OCI-LY3 (cell line): ENCODE data around the gene PKD1L1.

ENCODE experiments used
- H2AFZ ChIP-seq: fragments of 200-600, 300-600 bp; shearing (Covaris generic); 2 replicates; pipeline ENCODE4 v1.6.0; 2014; ENCODE audit warnings: antibody characterized with exemption, low read depth, low read length
- H3K27ac ChIP-seq: fragments of 200-600, 300-600 bp; sonication (generic); 2 replicates; pipeline ENCODE4 v1.5.1; 2014; ENCODE audit warnings: mild to moderate bottlenecking, low read length, moderate library complexity, mixed read lengths
- H3K27me3 ChIP-seq: fragments of 200-600, 300-600 bp; sonication (generic); 2 replicates; pipeline ENCODE4 v1.6.1; 2014; ENCODE audit warnings: low read depth, low read length, mixed read lengths
- H3K36me3 ChIP-seq: fragments of 200-600, 300-600 bp; sonication (generic); replicated peaks from 2 replicates; pipeline ENCODE3; 2014; ENCODE audit warnings: low read depth, low read length, mixed read lengths
- H3K4me1 ChIP-seq: fragments of 300-600, 200-600 bp; sonication (generic); 2 replicates; pipeline ENCODE4 v1.6.1; 2014; ENCODE audit warnings: low read length, mixed read lengths
- H3K4me2 ChIP-seq: fragments of 200-600, 300-600 bp; sonication (generic); 2 replicates; pipeline ENCODE4 v1.6.1; 2014; ENCODE audit warnings: low read length, mixed read lengths
- H3K4me3 ChIP-seq: fragments of 300-600, 200-600 bp; sonication (generic); 2 replicates; pipeline ENCODE4 v1.5.1; 2014; ENCODE audit warnings: antibody characterized with exemption, mild to moderate bottlenecking, low read length, moderate library complexity
- H3K79me2 ChIP-seq: fragments of 300-600, 200-600 bp; shearing (Covaris generic); 2 replicates; pipeline ENCODE4 v1.6.1; 2014; ENCODE audit warnings: mild to moderate bottlenecking, low read length, mixed read lengths
- H3K9ac ChIP-seq: fragments of 300-600, 200-600 bp; shearing (Covaris generic); 2 replicates; pipeline ENCODE4 v1.6.0; 2014; ENCODE audit warnings: mild to moderate bottlenecking, low read length, moderate library complexity
- H3K9me3 ChIP-seq: fragments of 200-600, 300-600 bp; shearing (Covaris generic); 2 replicates; pipeline ENCODE4 v1.6.1; 2014; ENCODE audit warnings: low read length, mixed read lengths; ENCODE audit not compliant: insufficient read depth
- H4K20me1 ChIP-seq: fragments of 200-600, 300-600 bp; sonication (generic); 2 replicates; pipeline ENCODE4 v1.6.1; 2016; ENCODE audit warnings: low read length, mixed read lengths; ENCODE audit not compliant: insufficient read depth
- CTCF ChIP-seq: fragments of 200-600, 300-600 bp; sonication (generic); IDR thresholded peaks from 2 replicates; pipeline ENCODE4 v1.5.1; 2014; ENCODE audit warnings: antibody characterized with exemption, low read length, low read depth
- EZH2phosphoT487 ChIP-seq: fragments of 200-600 bp; shearing (Covaris generic); IDR thresholded peaks from 2 replicates; pipeline ENCODE4 v1.6.1; 2018; ENCODE audit warnings: antibody characterized with exemption, mixed run types, low read depth

PKD1L1 gene

GRCh38 chr7:47937711-47938573, 10.3 kb downstream of the PKD1L1 start:
- H3K4me3 ChIP-seq, result peak overlapping the region; percentile 66
- H4K20me1 ChIP-seq, result peaks cover 6% of the 10 kb centered on the region; the same call in 1 of the 2 replicates
- H3K27ac ChIP-seq, result peak overlapping the region; percentile 68
- peaks cover 36% of the 10 kb centered on the region for H3K4me1 ChIP-seq
- H3K27me3 ChIP-seq, result peaks cover 74% of the 10 kb centered on the region
- H3K9me3 ChIP-seq, result no peaks in the 10 kb centered on the region
- H3K9ac ChIP-seq, result peak overlapping the region; percentile 24; the same call in 1 of the 2 replicates
- H2AFZ ChIP-seq, result no peak overlapping the region
- peak overlapping the region; percentile 93 for H3K4me2 ChIP-seq
- no peaks in the 10 kb centered on the region for H3K79me2 ChIP-seq
- peak; percentile 11; the same call in 1 of the 2 replicates for TF ChIP-seq CTCF
- TF ChIP-seq EZH2phosphoT487, result no peak
- H3K36me3 ChIP-seq, result no peaks in the 10 kb centered on the region

GRCh38 chr7:47937065-47937687, 11.1 kb downstream of the PKD1L1 start:
- Histone ChIP-seq H3K79me2 (no peaks in the 10 kb centered on the region), H3K36me3 (no peaks in the 10 kb centered on the region), H3K9ac (peak overlapping the region; percentile 24), H3K4me1 (peaks cover 36% of the 10 kb centered on the region), H3K4me2 (peak overlapping the region; percentile 93), H3K9me3 (no peaks in the 10 kb centered on the region), H3K4me3 (peak overlapping the region; percentile 70), H3K27me3 (peaks cover 81% of the 10 kb centered on the region), H2AFZ (no peak overlapping the region), H3K27ac (peak overlapping the region; percentile 68), H4K20me1 (peaks cover 6% of the 10 kb centered on the region; the same call in 1 of the 2 replicates)
- peak; percentile 96 for TF ChIP-seq EZH2phosphoT487
- no peak for TF ChIP-seq CTCF

- Histone ChIP-seq H3K9me3 (no peaks in the 10 kb centered on the region), H3K4me3 (peak overlapping the region; percentile 70), H3K27me3 (peaks cover 81% of the 10 kb centered on the region), H3K9ac (peak overlapping the region; percentile 9; the same call in 1 of the 2 replicates), H4K20me1 (peaks cover 6% of the 10 kb centered on the region; the same call in 1 of the 2 replicates), H3K4me2 (peak overlapping the region; percentile 88), H3K4me1 (peaks cover 36% of the 10 kb centered on the region), H2AFZ (no peak overlapping the region), H3K79me2 (no peaks in the 10 kb centered on the region), H3K27ac (no peak overlapping the region), H3K36me3 (no peaks in the 10 kb centered on the region)
- TF ChIP-seq CTCF (no peak), EZH2phosphoT487 (0 out of 2 replicates have a peak, but pooled peaks have one; percentile 18)
Measured at GRCh38 chr7:47936323-47936722, 11.9 kb downstream of the PKD1L1 start.

GRCh38 chr7:47935336-47935735, 12.9 kb downstream of the PKD1L1 start:
- Histone ChIP-seq H3K27ac (no peak overlapping the region), H3K9me3 (no peaks in the 10 kb centered on the region), H4K20me1 (peaks cover 6% of the 10 kb centered on the region; the same call in 1 of the 2 replicates), H3K9ac (no peak overlapping the region), H3K4me2 (no peak overlapping the region), H3K36me3 (no peaks in the 10 kb centered on the region), H3K79me2 (no peaks in the 10 kb centered on the region), H2AFZ (no peak overlapping the region), H3K4me1 (peaks cover 36% of the 10 kb centered on the region), H3K4me3 (no peak overlapping the region), H3K27me3 (peaks cover 77% of the 10 kb centered on the region)
- TF ChIP-seq EZH2phosphoT487 (no peak), CTCF (no peak)
